Uterus (tissue), 4 donors: ENCODE measurements around the gene KDM4F. TPM values are rescaled to one million over a fixed set of nuclear protein-coding genes. Genes with fewer than 3 reads are reported as not detected.

Source experiments
- DNase-seq, 2 donors: peaks; one replicate each; pipeline ENCODE4 v3.0.0-alpha.2; 2019 to 2020
- H3K27ac ChIP-seq, 2 donors: fragments of 200-600 bp; sonication (generic); 1 replicate in 1 of 2; 2 replicates in 1 of 2; pipeline ENCODE4 v1.5.1; 2016 to 2018
- H3K27me3 ChIP-seq, 2 donors: fragments of 200-600 bp; sonication (generic); one replicate each; pipeline ENCODE4 v1.5.1; 2018 to 2019; ENCODE audit warnings: control low read depth in 1 of 2
- H3K36me3 ChIP-seq, 2 donors: fragments of 200-600 bp; sonication (generic); one replicate each; pipeline ENCODE4 v1.5.1; 2019; ENCODE audit warnings: control low read depth in 1 of 2
- H3K4me1 ChIP-seq, 2 donors: fragments of 200-600 bp; sonication (generic); one replicate each; pipeline ENCODE4 v1.5.1; 2018 to 2019; ENCODE audit warnings: control low read depth in 1 of 2
- H3K4me3 ChIP-seq, 2 donors: fragments of 200-600 bp; sonication (generic); 1 replicate in 1 of 2; 2 replicates in 1 of 2; pipeline ENCODE4 v1.5.1; 2018 to 2019; ENCODE audit warnings: mild to moderate bottlenecking in 1 of 2
- H3K9me3 ChIP-seq, 2 donors: fragments of 200-600 bp; sonication (generic); one replicate each; pipeline ENCODE4 v1.5.1; 2019; ENCODE audit warnings: control low read depth in 1 of 2
- POLR2A ChIP-seq, 2 donors: fragments of 450-650 bp; IDR thresholded peaks; one replicate each; pipeline ENCODE4 v1.6.1; 2016; ENCODE audit warnings: antibody characterized with exemption in 2 of 2, mild to moderate bottlenecking in 1 of 2, moderate library complexity in 1 of 2
- intact Hi-C: fragments of 100-400 bp; cut with DNase I; formaldehyde crosslinking; loops from one replicate; pipeline ENCODE4 v1.15.1; 2023; ENCODE audit warnings: low total_unique reads
- total RNA-seq, 4 donors: library from RNA; depleted of rRNA in 3 of 4; stranded (reverse); fragments of >200 nt in 3 of 4; gene quantifications; one replicate each; pipeline versions ENCODE4 v1.1.0 to v1.2.4, GENCODE V29; 2014 to 2023
- TF ChIP-seq, protein P1 (sequence below), 4 experiments: fragments of 200-600 bp in 2 of 4; fragments of 450-650 bp in 2 of 4; sonication (generic) in 2 of 4; IDR thresholded peaks; one replicate each; pipeline ENCODE4 v1.5.1; 2016 to 2019; ENCODE audit warnings: antibody characterized with exemption in 4 of 4, mild to moderate bottlenecking in 2 of 4, moderate library complexity in 1 of 4
- donor health status: DM: yes; HTN: yes; CAD: no.

Gene KDM4F
- total RNA-seq, 4 donors from 2014 or later, result not detected

DNA sequence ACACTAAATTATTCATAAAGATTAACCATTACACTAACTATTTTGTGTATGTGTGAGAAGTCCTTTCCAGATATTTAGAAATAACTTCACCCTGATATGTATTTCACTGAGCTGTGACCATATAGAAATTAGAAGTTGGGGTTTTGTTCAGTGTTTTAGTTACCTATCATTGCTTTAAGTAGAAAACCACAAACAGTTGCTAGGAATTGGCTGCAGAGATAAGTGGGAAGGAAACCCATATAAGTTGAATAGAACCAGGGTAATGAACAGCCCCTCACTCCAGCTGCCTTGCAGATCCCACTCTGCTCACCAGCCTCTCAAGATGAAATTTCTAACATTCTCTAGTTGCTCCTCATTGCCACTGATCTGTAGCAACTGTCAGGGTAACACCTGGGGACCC lies 27.8 kb downstream of the KDM4F start:
- H3K27ac ChIP-seq, result peak overlapping the region in 1 of 2 donors; percentile 53
- intact Hi-C loops, result no loop called here
- H3K4me1 ChIP-seq, result peaks cover 10 to 14% of the 10 kb centered on the region in 2 donors
- DNase-seq, result no peak
- no peaks in the 10 kb centered on the region for H3K36me3 ChIP-seq
- H3K4me3 ChIP-seq, result no peak overlapping the region
- no peaks in the 10 kb centered on the region for H3K9me3 ChIP-seq
- H3K27me3 ChIP-seq, result no peaks in the 10 kb centered on the region
- no peak for TF ChIP-seq POLR2A (IDR thresholded peaks at IDR 0.05)
- TF ChIP-seq, protein P1, sequence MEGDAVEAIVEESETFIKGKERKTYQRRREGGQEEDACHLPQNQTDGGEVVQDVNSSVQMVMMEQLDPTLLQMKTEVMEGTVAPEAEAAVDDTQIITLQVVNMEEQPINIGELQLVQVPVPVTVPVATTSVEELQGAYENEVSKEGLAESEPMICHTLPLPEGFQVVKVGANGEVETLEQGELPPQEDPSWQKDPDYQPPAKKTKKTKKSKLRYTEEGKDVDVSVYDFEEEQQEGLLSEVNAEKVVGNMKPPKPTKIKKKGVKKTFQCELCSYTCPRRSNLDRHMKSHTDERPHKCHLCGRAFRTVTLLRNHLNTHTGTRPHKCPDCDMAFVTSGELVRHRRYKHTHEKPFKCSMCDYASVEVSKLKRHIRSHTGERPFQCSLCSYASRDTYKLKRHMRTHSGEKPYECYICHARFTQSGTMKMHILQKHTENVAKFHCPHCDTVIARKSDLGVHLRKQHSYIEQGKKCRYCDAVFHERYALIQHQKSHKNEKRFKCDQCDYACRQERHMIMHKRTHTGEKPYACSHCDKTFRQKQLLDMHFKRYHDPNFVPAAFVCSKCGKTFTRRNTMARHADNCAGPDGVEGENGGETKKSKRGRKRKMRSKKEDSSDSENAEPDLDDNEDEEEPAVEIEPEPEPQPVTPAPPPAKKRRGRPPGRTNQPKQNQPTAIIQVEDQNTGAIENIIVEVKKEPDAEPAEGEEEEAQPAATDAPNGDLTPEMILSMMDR (IDR thresholded peaks at IDR 0.05), result no peak

DNA sequence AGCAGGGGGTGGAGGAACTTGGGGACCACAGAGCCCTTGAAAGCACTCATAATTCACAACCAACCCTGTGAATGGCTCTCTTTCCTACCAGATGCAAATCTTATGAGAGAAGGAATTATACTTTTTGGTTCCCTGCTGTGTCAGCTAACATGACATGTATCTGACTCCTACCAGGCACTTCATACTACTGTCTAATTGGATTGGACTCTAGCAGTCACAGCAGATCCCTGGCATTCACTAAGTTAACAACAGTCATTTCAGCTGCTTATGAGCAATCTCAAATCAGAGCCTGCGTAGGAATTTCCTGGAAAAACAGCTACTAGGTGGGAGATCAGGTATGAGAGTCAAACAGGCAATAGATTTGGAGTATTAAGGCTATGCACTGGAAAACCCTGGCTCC lies 29.3 kb downstream of the KDM4F start:
- peak overlapping the region in 1 of 2 donors; percentile 36 for H3K27ac ChIP-seq
- H3K9me3 ChIP-seq, result no peaks in the 10 kb centered on the region
- no peak for DNase-seq
- H3K27me3 ChIP-seq, result no peaks in the 10 kb centered on the region
- no peak for TF ChIP-seq POLR2A (IDR thresholded peaks at IDR 0.05)
- TF ChIP-seq, protein P1 (IDR thresholded peaks at IDR 0.05), result no peak
- H3K36me3 ChIP-seq, result no peaks in the 10 kb centered on the region
- peaks cover 10 to 14% of the 10 kb centered on the region in 2 donors for H3K4me1 ChIP-seq
- H3K4me3 ChIP-seq, result no peak overlapping the region
- intact Hi-C loops, result no loop called here

DNA sequence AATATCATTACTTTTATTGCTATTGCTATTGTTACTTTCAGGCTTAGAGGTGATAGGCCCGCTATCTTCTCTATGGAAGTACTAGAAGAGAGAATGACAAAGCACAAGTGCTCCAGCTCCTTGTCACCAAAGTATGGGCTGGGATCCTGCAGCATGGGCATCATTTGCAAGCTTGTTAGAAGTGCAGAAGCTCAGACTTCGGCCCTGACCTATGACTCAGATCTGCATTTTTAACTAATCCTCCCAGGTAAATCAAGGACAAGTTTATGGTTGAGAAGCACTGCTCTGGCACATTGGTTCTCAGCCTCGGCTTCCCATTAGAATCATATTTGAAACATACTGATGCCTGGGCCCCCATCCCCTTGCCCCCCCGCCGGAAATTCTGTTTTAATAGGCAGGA lies 31.8 kb downstream of the KDM4F start:
- DNase-seq, result no peak
- Histone ChIP-seq H3K4me1 (peaks cover 0 to 4% of the 10 kb centered on the region in 2 donors), H3K4me3 (no peak overlapping the region), H3K36me3 (no peaks in the 10 kb centered on the region), H3K27me3 (no peaks in the 10 kb centered on the region), H3K9me3 (no peaks in the 10 kb centered on the region), H3K27ac (no peak overlapping the region)
- intact Hi-C loops, result no loop called here
- TF ChIP-seq, protein P1 (IDR thresholded peaks at IDR 0.05), result no peak
- TF ChIP-seq POLR2A (IDR thresholded peaks at IDR 0.05), result no peak

DNA sequence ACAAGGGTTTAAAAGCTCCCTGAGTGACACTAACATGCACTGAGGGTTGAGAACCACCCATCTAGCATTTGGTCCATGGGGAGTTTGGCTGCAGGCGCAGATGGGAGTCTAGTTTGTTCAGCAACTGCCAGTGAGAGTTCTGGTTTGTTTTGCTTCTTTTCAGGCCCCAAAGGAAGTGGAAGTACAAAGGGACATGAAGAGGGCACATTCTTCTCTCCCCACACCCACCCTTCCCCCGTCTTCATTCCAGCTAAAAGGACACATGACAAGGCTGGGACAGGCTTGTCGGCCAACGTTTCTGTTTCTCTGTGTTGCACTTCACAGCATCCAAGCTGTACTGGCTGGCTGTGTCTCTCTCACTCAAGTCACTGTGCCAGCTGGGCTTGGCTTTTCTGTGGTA lies 32.2 kb downstream of the KDM4F start:
- H3K4me3 ChIP-seq, result no peak overlapping the region
- intact Hi-C loops, result no loop called here
- no peak for TF ChIP-seq POLR2A (IDR thresholded peaks at IDR 0.05)
- no peaks in the 10 kb centered on the region for H3K36me3 ChIP-seq
- H3K27me3 ChIP-seq, result no peaks in the 10 kb centered on the region
- peak in 1 of 2 donors; percentile 41 for DNase-seq
- no peaks in the 10 kb centered on the region for H3K9me3 ChIP-seq
- H3K4me1 ChIP-seq, result no peaks in the 10 kb centered on the region
- peak overlapping the region; percentile 5 to 43 for H3K27ac ChIP-seq

DNA sequence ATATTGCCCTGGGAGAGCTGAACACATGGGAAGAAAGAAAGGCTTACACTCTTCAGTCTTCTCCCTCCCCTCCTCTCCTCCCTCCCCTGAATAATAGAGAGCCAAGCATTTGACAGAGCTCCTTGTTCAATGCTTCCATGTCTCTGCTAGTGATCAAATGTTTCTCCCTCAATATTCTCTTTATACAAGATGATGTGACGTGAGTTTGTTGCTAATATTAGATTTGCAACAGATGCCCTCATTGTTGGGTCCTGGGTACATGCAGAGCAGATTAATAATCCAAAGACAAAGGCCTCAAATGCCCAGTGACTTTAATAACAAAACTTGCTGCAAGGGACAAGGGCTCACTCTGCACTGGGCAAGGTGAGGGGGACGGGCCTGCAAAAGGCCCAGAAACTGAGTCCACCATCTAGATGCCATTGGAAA lies 33.4 kb downstream of the KDM4F start:
- no peaks in the 10 kb centered on the region for H3K27me3 ChIP-seq
- no peaks in the 10 kb centered on the region for H3K4me1 ChIP-seq
- DNase-seq, result no peak
- H3K4me3 ChIP-seq, result no peak overlapping the region
- intact Hi-C loops, result no loop called here
- H3K36me3 ChIP-seq, result no peaks in the 10 kb centered on the region
- no peaks in the 10 kb centered on the region for H3K9me3 ChIP-seq
- TF ChIP-seq, protein P1 (IDR thresholded peaks at IDR 0.05), result no peak
- TF ChIP-seq POLR2A (IDR thresholded peaks at IDR 0.05), result no peak
- H3K27ac ChIP-seq, result peak overlapping the region in 1 of 2 donors; percentile 43

DNA sequence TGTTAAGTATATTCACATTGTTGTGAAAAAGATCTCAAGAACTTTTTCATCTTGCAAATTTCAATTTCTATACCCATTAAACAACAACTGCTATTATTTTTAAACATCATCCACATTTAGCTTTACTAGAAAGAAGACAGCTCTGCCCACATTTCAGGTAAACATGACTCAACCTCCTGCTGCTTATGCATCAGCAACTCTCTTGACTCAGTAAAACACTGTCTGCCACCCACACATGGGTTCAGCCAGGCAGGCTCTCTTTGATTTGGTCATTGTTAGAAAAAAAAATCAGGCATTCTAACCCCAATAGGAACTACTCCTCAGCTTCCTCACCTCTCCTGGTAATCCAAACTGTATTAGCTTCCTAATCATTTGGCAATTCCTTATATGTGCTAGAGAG lies 35.3 kb downstream of the KDM4F start:
- no peak for DNase-seq
- H3K9me3 ChIP-seq, result no peaks in the 10 kb centered on the region
- TF ChIP-seq, protein P1 (IDR thresholded peaks at IDR 0.05), result no peak
- TF ChIP-seq POLR2A (IDR thresholded peaks at IDR 0.05), result no peak
- intact Hi-C loops, result no loop called here
- H3K4me3 ChIP-seq, result no peak overlapping the region
- H3K36me3 ChIP-seq, result no peaks in the 10 kb centered on the region
- H3K27ac ChIP-seq, result no peak overlapping the region
- no peaks in the 10 kb centered on the region for H3K27me3 ChIP-seq
- no peaks in the 10 kb centered on the region for H3K4me1 ChIP-seq
